Activated CD4-positive, CD25-positive, alpha-beta regulatory T cell (primary cell): Measurements from ENCODE around the gene MYO15B.

ENCODE experiments used
- DNase-seq, 4 experiments: peaks; one replicate each; lab custom pipeline; 2025; lab: John Stamatoyannopoulos, UW

The MYO15B gene

GRCh38 chr17:75639327-75639726 is 51.7 kb downstream of the MYO15B start:
- no peak for DNase-seq

DNA sequence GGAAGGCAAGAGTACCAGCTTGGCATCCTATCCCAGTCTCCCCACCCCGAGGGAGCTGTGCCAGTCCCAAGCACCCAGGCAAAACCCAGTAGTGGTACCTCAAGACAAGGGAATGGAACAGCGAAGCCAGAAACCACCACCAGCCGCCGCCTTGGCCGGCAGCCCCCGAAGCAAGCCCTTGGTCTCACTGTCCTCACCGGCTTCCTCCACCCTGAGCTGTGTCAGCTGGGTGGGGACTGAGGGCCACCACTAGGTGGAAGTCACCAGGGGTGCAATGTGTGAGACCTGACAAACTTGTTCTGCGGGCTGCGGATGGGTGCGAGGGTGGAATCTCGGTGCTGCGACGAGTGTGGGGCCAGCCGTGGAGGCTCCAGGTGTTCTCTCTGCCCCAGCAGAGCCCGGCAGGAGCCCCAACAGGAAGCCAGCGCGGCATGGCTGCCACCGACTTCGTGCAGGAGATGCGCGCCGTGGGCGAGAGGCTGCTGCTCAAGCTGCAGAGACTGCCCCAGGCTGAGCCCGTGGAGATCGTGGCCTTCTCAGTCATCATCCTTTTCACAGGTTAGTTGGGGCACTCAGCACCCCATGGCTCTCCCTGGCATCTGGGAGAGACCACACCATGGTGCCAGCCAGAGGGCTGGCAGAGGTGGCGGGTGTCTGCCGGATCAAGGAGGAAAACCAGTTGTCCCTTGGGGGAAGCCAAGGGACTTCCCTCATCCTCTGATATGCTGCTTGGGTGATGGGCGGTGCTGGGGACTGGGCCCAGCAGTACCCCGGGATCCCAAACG is 52.4 kb downstream of the MYO15B start:
- no peak for DNase-seq

- DNase-seq = no peak
Measured at GRCh38 chr17:75640556-75641119, 53.0 kb downstream of the MYO15B start.

- DNase-seq = no peak
Measured at GRCh38 chr17:75641343-75641742, 53.7 kb downstream of the MYO15B start.

- DNase-seq = no peak
Measured at GRCh38 chr17:75642182-75642783, 54.7 kb downstream of the MYO15B start.

DNA sequence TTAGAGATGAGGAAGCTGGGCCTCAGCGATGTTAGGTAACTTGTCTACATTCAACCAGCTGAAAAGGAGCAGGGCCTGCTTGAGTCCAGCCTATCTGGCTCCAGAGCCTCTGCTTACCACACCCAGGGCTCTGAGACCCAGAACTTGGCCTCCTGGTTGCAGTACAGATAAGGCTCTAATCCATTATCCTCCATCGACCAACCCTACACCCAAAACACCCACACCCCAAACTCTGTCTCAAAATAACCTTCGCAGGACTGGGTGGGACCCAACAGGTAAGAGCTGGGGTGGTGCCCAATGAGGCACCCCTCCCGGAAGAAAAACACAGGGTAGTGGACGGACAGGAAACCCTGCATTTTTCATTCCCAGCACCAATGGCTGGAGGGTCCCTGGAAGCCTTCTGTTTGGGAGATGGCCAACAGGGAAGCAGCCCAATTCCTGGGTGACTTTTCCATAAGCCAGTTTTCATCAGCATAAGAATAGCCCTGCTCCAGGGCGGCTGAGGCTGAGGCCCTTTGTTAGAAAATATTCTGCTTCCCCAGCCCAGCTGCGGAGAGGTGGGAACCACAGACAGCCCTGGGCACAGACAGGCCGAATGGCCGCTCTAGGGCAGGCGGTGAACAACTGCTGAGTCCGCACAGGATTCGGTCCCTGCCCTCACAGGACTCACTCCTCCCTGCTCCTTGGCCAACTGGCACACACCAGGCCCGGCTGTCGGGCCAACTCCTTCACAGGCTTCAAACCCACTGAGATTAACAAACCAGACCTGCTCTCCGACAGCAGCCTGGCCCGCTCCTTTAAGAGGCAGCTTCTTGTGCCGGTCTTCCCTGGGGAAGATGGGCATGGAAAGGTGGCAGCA is 55.4 kb downstream of the MYO15B start:
- no peak for DNase-seq

GRCh38 chr17:75643643-75644017 is 56.0 kb downstream of the MYO15B start:
- DNase-seq = no peak

DNA sequence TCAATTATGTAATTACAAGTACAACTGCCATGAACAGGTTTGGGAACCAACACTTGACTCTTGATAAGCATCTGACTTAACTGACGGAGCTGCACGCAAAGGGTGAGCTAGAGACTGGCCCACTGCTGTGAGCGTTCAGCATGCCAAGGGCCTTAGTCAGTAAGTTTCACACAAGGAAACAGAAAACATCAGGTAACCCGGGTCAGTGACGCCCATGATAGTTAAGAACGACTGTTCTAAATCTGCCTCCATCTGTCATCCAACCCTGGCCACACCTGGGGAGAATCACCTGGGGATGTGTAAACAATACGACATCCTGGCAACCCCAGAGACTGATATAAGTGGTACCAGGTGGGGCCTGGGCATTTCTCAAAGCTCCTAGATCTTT is 57.9 kb downstream of the MYO15B start:
- DNase-seq = no peak

- DNase-seq = no peak
Measured at GRCh38 chr17:75645889-75646637, 58.5 kb downstream of the MYO15B start.

- DNase-seq = no peak
Measured at GRCh38 chr17:75646638-75646992, 59.0 kb downstream of the MYO15B start.

GRCh38 chr17:75647061-75647460 is 59.5 kb downstream of the MYO15B start:
- no peak for DNase-seq

DNA sequence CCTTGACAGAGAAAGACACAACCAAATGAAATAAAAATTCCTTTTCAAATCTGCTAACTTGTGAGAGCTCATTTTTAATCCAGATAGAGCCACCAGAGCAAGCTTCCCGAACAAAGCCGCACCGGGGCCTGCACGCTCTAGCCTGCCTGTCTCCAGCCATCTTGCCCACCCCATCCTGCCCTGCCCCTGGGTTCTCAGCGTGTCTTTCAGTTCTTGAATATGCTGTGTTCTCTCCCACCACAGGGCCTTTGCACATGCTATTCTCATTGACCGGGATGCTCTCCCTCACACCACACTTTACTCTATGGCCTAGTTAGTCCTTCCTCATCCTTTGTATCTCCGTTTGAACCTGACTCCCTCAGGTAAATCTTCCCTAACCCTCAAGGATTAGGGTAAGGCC is 60.3 kb downstream of the MYO15B start:
- no peak for DNase-seq

- no peak for DNase-seq
Measured at GRCh38 chr17:75649687-75650086, 62.1 kb downstream of the MYO15B start.

DNA sequence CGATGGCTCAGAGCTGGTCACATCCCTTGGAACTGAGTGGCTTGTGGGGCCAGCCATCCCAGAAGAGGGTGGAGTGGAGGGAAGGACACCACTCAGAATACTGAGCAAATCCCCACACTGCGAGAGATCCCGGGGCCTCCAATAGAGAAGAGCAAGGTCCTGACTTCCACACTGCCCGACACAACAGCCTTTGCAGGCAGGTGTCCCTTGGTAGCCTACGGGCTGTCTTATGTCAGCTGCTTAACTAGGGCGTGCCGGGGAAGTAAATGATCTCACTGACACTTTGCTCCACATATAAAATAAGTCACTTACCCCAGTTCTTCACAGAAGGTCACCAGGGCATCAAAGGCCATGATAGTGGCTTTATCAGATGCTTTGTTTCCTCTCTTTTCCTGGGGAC is 63.3 kb downstream of the MYO15B start:
- no peak for DNase-seq

DNA sequence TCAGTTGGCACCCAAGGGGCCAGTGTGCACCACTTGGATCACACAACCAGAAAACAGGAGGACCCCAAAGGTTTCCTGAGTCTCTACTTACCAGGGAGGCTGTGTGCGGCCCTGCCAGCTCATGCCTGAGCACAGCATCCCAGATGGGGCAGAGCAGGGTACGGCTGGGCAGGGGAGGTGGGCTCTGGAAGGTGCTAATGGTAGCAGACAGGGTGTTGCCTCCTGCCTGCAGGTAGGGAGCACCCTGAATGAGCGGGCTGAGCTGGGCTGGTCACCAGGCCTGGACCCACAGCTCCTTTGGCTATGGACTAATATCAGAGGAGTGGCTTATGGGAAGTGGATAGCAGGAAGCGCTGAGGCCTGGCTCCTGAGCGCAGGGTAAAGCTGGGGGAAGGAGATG is 64.7 kb downstream of the MYO15B start:
- DNase-seq = no peak

DNA sequence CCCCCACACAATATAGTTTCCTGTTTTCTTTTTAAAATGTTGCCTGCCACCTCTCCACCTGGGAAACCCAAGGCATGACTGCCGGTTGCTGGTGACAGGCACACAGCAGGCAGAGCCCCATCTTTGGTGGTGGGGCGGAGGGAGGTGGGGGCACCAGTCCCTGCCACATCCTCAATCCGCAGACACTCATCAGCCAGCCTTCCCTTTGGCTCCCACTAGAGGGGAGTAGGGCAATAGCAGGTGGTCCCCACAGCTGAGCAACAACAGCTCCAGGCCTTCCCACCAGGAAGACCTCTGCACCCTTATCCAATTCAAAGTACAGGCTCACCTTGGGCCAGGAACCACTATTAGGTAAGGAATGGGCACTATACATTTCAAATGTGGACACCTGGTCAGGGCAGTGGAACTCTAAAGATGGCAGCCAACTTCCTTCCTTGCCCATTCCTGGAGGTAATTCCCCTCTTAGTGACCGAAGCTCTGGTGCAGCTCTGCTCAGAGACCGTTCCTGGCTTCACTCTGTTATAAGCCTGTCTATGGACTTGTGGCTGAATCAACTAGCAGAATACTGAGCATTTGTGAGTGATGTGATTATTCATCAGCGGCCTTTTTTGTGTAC is 65.4 kb downstream of the MYO15B start:
- DNase-seq = no peak

DNA sequence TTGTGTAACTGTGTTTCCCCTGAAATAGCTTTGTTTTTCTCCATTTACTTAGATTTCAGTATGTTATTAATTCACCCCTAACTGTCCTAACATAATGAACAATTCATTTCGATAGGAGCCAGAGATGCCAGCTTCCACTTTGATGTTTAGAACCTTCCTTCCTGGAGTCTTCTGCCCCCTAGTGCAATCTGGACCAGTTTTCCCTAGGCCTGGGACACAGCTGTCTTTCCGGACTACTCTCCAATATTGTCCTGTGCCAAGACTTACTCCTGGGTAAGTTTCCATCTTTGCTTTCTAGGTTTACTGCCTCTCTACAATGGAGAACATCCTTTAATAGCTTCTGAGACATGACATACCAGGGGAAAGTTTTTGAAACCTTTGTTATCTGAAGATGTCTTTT is 66.6 kb downstream of the MYO15B start:
- DNase-seq = no peak

DNA sequence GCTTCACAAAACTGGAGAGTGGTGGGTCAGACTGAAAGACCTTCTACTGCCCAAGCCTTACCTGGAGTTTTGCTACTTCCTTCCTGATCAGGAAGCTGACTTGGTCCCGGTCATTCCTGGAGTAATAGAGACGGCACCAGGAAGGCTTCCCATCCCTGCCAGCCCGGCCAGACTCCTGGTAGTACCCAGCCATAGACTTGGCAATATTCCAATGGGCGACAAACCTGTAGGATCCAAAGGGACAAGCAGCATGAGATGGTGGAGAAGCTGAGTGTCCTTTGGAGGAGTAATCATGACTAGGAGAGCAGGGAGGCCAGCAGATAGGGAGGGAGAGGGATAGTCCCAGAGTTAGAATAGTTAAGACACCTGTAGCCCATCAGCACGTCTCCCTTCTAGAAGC is 70.6 kb downstream of the MYO15B start:
- no peak for DNase-seq

- DNase-seq = no peak
Measured at GRCh38 chr17:75661531-75661930, 73.9 kb downstream of the MYO15B start.

GRCh38 chr17:75662511-75662910 is 74.9 kb downstream of the MYO15B start:
- no peak for DNase-seq

DNA sequence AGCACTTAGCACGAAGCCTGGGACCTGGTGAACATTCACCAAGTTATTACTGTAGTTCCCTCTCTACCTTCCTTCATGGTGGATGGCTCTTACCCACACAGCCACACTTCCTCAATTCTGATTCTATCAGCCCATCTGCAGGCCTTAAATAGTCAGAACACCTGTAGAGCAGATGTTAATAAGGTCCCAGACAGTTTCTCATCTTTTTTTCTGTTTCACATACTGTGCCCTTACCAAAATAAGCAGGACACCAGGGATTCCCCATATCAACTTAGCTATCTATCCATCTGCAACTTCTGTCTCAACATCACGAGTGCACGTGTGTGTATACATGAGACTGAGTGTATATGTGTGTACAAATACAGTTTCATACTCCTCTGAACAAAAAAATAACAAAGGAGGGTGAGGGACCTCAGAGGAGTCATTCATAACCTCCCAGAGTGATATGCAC is 76.5 kb downstream of the MYO15B start:
- DNase-seq = no peak
